Fibroblast of pulmonary artery (primary cell): ENCODE data around the gene SEMA5A.

ENCODE experiments used
- DNase-seq: peaks from one replicate; pipeline ENCODE4 v3.0.0-alpha.2; 2010; ENCODE audit warnings: low read depth
- H3K4me3 ChIP-seq: replicated peaks from 2 replicates; pipeline ENCODE4 v1.5.1; 2011; ENCODE audit warnings: low read depth, mild to moderate bottlenecking, control low read depth, low read length, moderate library complexity
- CTCF ChIP-seq: IDR thresholded peaks from 2 replicates; pipeline ENCODE4 v1.5.1; 2011; ENCODE audit warnings: mild to moderate bottlenecking, control low read depth, low read length, inconsistent platforms; ENCODE audit errors: missing control alignments

The SEMA5A gene

DNA sequence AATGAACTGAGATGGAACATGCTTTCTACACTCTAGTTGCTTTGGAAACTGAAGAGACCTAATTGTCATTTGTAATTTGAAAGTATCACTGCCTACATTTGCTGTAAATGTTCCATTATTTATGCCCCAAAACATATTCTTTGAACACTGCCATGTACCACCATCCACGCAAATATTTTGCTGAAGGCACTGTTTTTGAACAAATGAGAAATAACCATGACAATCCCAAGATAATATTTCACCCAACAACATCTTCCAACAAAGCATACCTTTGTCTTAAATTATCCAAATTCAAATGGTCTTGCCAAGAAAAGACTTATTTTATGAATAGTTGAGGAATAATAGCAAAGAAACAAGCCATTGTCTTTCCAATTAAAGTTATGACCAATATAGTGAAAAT, 356.2 kb downstream of the SEMA5A start:
- TF ChIP-seq CTCF, result no peak
- H3K4me3 ChIP-seq, result no peak overlapping the region
- DNase-seq, result no peak

DNA sequence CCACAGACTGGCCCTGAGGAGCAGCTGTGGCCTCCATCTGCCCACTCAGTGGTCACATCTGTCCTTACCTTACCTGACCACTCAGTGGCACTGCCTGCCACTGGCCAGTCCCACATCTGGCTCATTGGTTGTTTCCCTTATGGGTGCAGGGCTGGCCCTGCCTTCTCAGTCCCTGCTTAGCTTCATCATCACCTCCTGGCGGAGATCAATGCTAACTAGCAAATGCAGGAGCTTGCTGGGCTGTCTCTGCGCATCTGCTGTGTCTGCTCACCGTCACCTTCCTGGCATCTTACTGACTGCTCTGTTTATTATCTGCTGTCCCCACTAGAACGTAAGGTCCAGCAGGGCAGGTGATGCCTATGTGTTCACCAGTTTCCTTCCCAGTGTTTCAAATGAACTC, 356.9 kb downstream of the SEMA5A start:
- no peak overlapping the region for H3K4me3 ChIP-seq
- no peak for TF ChIP-seq CTCF
- no peak for DNase-seq

GRCh38 chr5:9188131-9188530, 357.7 kb downstream of the SEMA5A start:
- TF ChIP-seq CTCF, result no peak
- DNase-seq, result peak; percentile 82
- H3K4me3 ChIP-seq, result no peak overlapping the region

- no peak for TF ChIP-seq CTCF
- no peak for DNase-seq
- H3K4me3 ChIP-seq, result no peak overlapping the region
Observed at GRCh38 chr5:9187614-9188013, 358.3 kb downstream of the SEMA5A start.

DNA sequence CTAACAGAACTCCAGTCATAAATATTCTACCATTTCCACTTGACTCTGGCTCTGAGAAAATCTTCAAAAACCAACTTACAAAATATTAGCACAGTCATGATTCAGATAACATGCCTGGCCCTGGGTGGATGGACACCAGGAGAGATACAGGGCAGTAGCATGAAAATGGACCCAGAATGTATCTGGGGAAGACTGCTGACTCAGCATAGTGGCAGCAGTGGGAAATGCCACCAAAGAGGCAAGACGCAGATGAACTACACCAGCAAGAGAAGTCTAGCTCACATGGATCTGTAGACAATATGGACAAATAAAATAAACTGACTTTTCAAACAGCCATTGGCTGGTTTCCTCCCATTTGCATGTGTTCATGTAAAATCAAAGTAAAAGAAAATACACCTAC, 359.8 kb downstream of the SEMA5A start:
- DNase-seq, result no peak
- no peak for TF ChIP-seq CTCF
- no peak overlapping the region for H3K4me3 ChIP-seq

- no peak overlapping the region for H3K4me3 ChIP-seq
- TF ChIP-seq CTCF, result no peak
- DNase-seq, result no peak
Observed at GRCh38 chr5:9183992-9184391, 361.9 kb downstream of the SEMA5A start.

DNA sequence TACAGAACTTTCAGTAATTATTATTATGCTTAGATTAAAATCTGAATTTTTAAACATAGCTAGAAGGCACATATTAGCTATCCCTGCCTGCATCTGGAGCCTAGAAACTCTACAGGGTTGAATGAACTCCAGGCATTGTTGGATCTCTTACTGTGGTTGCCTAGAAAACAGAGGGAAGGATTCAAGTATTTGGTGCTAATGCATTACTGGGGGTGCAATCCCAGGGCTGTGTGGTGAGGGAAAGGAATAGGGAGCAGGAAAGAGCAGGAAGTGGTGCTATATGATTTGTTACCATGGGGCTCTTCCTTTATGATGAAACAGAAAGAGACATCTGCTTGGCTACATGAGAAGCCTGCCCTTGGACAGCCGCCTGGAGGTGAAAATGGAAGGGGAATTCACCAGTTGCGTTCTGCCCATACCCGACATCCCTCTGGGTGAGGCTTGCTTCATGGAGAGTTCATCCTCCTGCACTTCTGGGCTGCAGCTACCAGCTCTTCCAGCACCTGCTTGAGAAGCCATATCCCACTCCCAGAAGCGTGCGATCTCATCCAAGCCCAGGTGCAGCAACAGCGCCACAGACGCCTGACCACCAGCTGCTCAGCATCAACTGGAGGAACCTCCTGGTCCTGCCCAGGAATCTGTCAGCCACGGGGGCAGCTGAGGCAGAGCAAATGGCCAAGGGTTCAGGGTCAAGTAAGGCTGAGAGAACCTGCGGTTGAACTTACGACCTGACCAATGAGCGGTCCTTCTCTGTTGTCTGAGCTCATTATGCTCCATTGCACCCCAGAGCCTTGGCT, 362.8 kb downstream of the SEMA5A start:
- TF ChIP-seq CTCF, result no peak
- no peak overlapping the region for H3K4me3 ChIP-seq
- no peak for DNase-seq
